ENCODE measurements around the gene GRID2.

The GRID2 gene

DNA sequence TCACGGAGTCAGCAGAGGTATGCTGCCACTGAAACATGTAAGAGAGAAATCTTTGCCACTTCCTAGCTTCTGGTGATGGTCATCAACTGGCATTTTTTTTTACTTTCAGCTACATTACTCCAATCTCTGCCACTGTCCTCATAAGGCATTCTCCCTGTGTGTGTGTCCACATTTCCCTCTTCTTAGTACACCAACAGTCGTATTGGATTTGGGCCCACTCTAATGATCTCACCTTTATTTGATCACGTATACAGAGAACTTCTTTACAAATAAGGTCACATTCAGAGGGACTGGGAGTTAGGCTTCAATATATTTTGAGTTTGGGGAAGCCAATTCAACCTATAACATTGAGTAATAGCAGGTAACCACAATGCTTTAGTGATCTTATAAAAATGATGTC is 649.1 kb downstream of the GRID2 start:
- DNase-seq (ENCODE audit: insufficient read length) (no peak), FAIRE-seq (no peak)
- TF ChIP-seq TAF1 (IDR thresholded peaks at IDR 0.05; ENCODE audit: borderline replicate concordance, low read depth, low read length) = no peak
- TF ChIP-seq POLR2AphosphoS5 (IDR thresholded peaks at IDR 0.05; ENCODE audit: low read depth, low read length) = no peak
- TF ChIP-seq POLR2A (IDR thresholded peaks at IDR 0.05; ENCODE audit: low read depth, low read length) = no peak

- no peak for FAIRE-seq
- TF ChIP-seq TAF1 (IDR thresholded peaks at IDR 0.05; ENCODE audit: borderline replicate concordance, low read depth, low read length) (no peak), POLR2AphosphoS5 (IDR thresholded peaks at IDR 0.05; ENCODE audit: low read depth, low read length) (no peak), POLR2A (IDR thresholded peaks at IDR 0.05; ENCODE audit: low read depth, low read length) (no peak)
- DNase-seq (ENCODE audit: insufficient read length) = no peak
Observed at GRCh38 chr4:92953462-92953861, 649.7 kb downstream of the GRID2 start.

GRCh38 chr4:92961881-92962280 is 658.1 kb downstream of the GRID2 start:
- TF ChIP-seq POLR2AphosphoS5 (IDR thresholded peaks at IDR 0.05; ENCODE audit: low read depth, low read length) = no peak
- no peak for TF ChIP-seq POLR2A (IDR thresholded peaks at IDR 0.05; ENCODE audit: low read depth, low read length)
- no peak for TF ChIP-seq TAF1 (IDR thresholded peaks at IDR 0.05; ENCODE audit: borderline replicate concordance, low read depth, low read length)
- DNase-seq (ENCODE audit: insufficient read length) (no peak), FAIRE-seq (no peak)

DNA sequence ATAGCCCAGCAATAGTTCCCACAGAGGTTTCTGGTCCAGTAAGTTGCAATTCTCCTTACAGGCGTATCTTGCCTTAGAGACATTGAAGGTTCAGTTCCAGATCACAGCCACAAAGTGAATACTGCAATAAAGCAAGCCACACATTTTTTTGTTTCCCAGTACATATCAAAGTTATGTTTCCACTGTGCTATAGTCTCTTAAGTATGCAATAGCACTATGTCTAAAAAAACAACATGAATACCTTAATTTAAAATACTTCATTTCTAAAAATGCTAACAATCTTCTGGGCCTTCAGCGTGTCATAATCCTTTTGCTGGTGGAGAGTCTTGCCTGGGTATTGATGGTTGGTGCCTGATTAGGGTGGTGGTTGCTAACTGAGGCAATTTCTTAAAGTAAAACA is 659.1 kb downstream of the GRID2 start:
- DNase-seq (ENCODE audit: insufficient read length) = no peak
- TF ChIP-seq POLR2AphosphoS5 (IDR thresholded peaks at IDR 0.05; ENCODE audit: low read depth, low read length) (no peak), TAF1 (IDR thresholded peaks at IDR 0.05; ENCODE audit: borderline replicate concordance, low read depth, low read length) (no peak), POLR2A (IDR thresholded peaks at IDR 0.05; ENCODE audit: low read depth, low read length) (no peak)
- FAIRE-seq = no peak

DNA sequence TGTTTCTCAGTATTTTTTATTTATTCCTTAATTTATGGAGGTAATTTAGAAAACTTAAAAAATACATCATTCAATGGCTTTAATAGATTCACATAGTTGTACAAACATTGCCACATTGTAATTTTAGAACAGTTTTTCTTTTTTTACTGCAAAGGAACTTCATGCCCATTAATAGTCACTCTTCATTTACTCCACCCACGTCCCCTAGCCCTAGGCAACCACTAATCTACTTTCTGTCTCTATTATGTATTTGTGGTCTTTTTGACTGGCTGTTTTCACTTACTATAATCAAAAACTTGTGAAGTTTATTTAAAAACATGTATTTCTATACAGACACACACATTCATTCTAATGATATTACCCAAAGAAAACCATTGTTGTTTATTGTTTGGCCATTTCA is 664.8 kb downstream of the GRID2 start:
- DNase-seq (ENCODE audit: insufficient read length) = no peak
- TF ChIP-seq POLR2AphosphoS5 (IDR thresholded peaks at IDR 0.05; ENCODE audit: low read depth, low read length) = no peak
- no peak for TF ChIP-seq POLR2A (IDR thresholded peaks at IDR 0.05; ENCODE audit: low read depth, low read length)
- TF ChIP-seq TAF1 (IDR thresholded peaks at IDR 0.05; ENCODE audit: borderline replicate concordance, low read depth, low read length) = no peak
- no peak for FAIRE-seq

GRCh38 chr4:92968996-92969395 is 665.2 kb downstream of the GRID2 start:
- no peak for FAIRE-seq
- no peak for DNase-seq (ENCODE audit: insufficient read length)
- no peak for TF ChIP-seq TAF1 (IDR thresholded peaks at IDR 0.05; ENCODE audit: borderline replicate concordance, low read depth, low read length)

- DNase-seq (ENCODE audit: insufficient read length) (no peak), FAIRE-seq (no peak)
- TF ChIP-seq POLR2AphosphoS5 (IDR thresholded peaks at IDR 0.05; ENCODE audit: low read depth, low read length) (no peak), TAF1 (IDR thresholded peaks at IDR 0.05; ENCODE audit: borderline replicate concordance, low read depth, low read length) (no peak), POLR2A (IDR thresholded peaks at IDR 0.05; ENCODE audit: low read depth, low read length) (no peak)
Observed at GRCh38 chr4:92969650-92970379, 666.0 kb downstream of the GRID2 start.

GRCh38 chr4:92970996-92971395 is 667.2 kb downstream of the GRID2 start:
- no peak for DNase-seq (ENCODE audit: insufficient read length)
- FAIRE-seq = no peak
- TF ChIP-seq TAF1 (IDR thresholded peaks at IDR 0.05; ENCODE audit: borderline replicate concordance, low read depth, low read length) (no peak), POLR2A (IDR thresholded peaks at IDR 0.05; ENCODE audit: low read depth, low read length) (no peak), POLR2AphosphoS5 (IDR thresholded peaks at IDR 0.05; ENCODE audit: low read depth, low read length) (no peak)

DNA sequence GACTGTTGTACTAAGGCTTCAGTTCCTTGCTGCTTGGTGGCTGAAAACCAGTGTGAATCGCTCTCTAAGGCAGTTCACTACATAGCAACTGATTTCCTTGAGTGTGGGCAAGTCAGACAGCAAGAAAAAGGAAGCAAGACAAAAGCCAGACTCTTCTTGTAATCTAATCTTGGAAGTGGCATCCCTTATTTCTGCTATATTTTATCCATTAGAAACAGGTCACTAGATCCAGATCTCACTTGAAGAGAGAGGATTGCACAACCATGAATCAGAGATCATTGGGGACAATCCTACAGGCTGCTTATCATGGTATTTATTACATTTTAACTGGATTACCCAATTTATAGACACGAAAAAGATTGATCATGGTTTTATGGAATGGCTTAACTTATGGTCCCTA is 684.5 kb downstream of the GRID2 start:
- TF ChIP-seq POLR2AphosphoS5 (IDR thresholded peaks at IDR 0.05; ENCODE audit: low read depth, low read length) (no peak), TAF1 (IDR thresholded peaks at IDR 0.05; ENCODE audit: borderline replicate concordance, low read depth, low read length) (no peak), POLR2A (IDR thresholded peaks at IDR 0.05; ENCODE audit: low read depth, low read length) (no peak)
- no peak for FAIRE-seq
- no peak for DNase-seq (ENCODE audit: insufficient read length)

DNA sequence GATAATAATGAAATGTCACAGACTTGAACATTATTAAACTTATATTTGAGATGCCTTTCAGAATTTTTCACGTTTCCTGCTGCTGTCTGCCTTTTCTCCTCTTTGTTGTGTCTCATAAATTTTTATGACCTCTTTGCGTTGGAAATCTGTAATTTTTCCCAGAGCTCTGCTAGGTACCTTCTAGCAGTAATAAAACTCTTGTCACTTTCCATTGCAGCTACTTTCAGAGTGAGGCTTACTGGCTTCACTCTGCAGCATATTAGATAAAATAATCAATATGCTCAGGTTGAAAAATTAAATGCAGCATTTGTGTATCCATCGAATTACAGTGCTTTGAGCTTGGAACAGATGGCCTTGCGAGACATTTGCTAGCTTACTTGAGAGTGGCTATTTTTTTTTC is 689.0 kb downstream of the GRID2 start:
- TF ChIP-seq TAF1 (IDR thresholded peaks at IDR 0.05; ENCODE audit: borderline replicate concordance, low read depth, low read length) (no peak), POLR2AphosphoS5 (IDR thresholded peaks at IDR 0.05; ENCODE audit: low read depth, low read length) (no peak), POLR2A (IDR thresholded peaks at IDR 0.05; ENCODE audit: low read depth, low read length) (no peak)
- FAIRE-seq (no peak), DNase-seq (ENCODE audit: insufficient read length) (no peak)

GRCh38 chr4:92994727-92995126 is 691.0 kb downstream of the GRID2 start:
- DNase-seq (ENCODE audit: insufficient read length) (no peak), FAIRE-seq (no peak)
- no peak for TF ChIP-seq TAF1 (IDR thresholded peaks at IDR 0.05; ENCODE audit: borderline replicate concordance, low read depth, low read length)
- TF ChIP-seq POLR2AphosphoS5 (IDR thresholded peaks at IDR 0.05; ENCODE audit: low read depth, low read length) = no peak
- no peak for TF ChIP-seq POLR2A (IDR thresholded peaks at IDR 0.05; ENCODE audit: low read depth, low read length)

DNA sequence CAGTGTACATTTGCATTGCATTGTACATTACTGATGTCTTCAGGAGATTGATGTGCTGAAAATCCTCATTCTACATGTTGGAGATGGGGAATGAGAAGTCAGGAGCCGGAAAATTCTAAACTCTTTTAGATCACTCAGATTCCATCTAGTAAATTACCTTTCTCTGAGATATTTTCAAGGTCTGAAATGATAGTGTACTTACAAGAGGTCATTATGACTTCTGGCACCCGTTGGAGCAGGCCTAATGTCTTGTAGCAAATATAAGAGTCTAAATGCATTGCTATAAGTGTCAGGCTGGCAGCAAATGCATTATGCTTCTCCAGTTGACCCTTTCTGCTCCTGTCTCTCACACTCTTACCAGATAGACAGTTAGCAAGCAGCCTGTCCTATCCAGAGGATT is 692.8 kb downstream of the GRID2 start:
- no peak for DNase-seq (ENCODE audit: insufficient read length)
- FAIRE-seq = no peak
- TF ChIP-seq TAF1 (IDR thresholded peaks at IDR 0.05; ENCODE audit: borderline replicate concordance, low read depth, low read length) = no peak

- TF ChIP-seq TAF1 (IDR thresholded peaks at IDR 0.05; ENCODE audit: borderline replicate concordance, low read depth, low read length) (no peak), POLR2AphosphoS5 (IDR thresholded peaks at IDR 0.05; ENCODE audit: low read depth, low read length) (no peak), POLR2A (IDR thresholded peaks at IDR 0.05; ENCODE audit: low read depth, low read length) (no peak)
- no peak for FAIRE-seq
- DNase-seq (ENCODE audit: insufficient read length) = no peak
Observed at GRCh38 chr4:93000910-93001309, 697.1 kb downstream of the GRID2 start.
